Endometrial microvascular endothelial cells (primary cell): ENCODE results near the gene PTGES3. TPM values are rescaled to one million over a fixed set of nuclear protein-coding genes. Genes with fewer than 3 reads are reported as not detected.
"Not testable (repeated sequence)": the region's sequence is repeated elsewhere in the genome, so short reads cannot be mapped to it uniquely, and the experiment has no call there.

Experiments used
- in situ Hi-C: cut with HindIII; loops from 2 replicates; pipeline ENCODE4 v1.10.0; 2017; ENCODE audit warnings: low sequenced_read_pairs, low pct_unique_long_range_greater_than_20kb; ENCODE audit errors: inconsistent ontology term
- total RNA-seq: library from RNA; depleted of rRNA; stranded (reverse); fragments of >200 nt; gene quantifications from one replicate; pipeline ENCODE4 v1.2.3, GENCODE V29; 2015; ENCODE audit errors: inconsistent ontology term

The PTGES3 gene
- total RNA-seq, 1 donor from 2014 or later = 169 TPM

- in situ Hi-C loops = no loop called here
Measured at GRCh38 chr12:56714431-56714929, 26.4 kb upstream of the PTGES3 start.

- in situ Hi-C loops = no loop called here
Measured at GRCh38 chr12:56713345-56713744, 25.3 kb upstream of the PTGES3 start.

GRCh38 chr12:56709759-56710376 lies 21.8 kb upstream of the PTGES3 start:
- in situ Hi-C loops = no loop called here

- in situ Hi-C loops = not testable (repeated sequence)
Measured at GRCh38 chr12:56704522-56704921, 16.4 kb upstream of the PTGES3 start.

GRCh38 chr12:56699020-56699661 lies 11.1 kb upstream of the PTGES3 start:
- in situ Hi-C loops = no loop called here

- in situ Hi-C loops = no loop called here
Measured at GRCh38 chr12:56695327-56696101, 7.4 kb upstream of the PTGES3 start.

- in situ Hi-C loops = no loop called here
Measured at GRCh38 chr12:56694161-56694560, 6.1 kb upstream of the PTGES3 start.

GRCh38 chr12:56688846-56689109 lies 694 bp upstream of the PTGES3 start:
- in situ Hi-C loops = no loop called here

- in situ Hi-C loops = no loop called here
Measured at GRCh38 chr12:56687223-56688128, 608 bp downstream of the PTGES3 start.

- in situ Hi-C loops = no loop called here
Measured at GRCh38 chr12:56684745-56685359, 3.2 kb downstream of the PTGES3 start.

GRCh38 chr12:56682323-56682722 lies 5.8 kb downstream of the PTGES3 start:
- in situ Hi-C loops = no loop called here

GRCh38 chr12:56679883-56680575 lies 8.1 kb downstream of the PTGES3 start:
- in situ Hi-C loops = no loop called here

GRCh38 chr12:56678852-56679251 lies 9.2 kb downstream of the PTGES3 start:
- in situ Hi-C loops = no loop called here

- in situ Hi-C loops = no loop called here
Measured at GRCh38 chr12:56677680-56678079, 10.4 kb downstream of the PTGES3 start.

- in situ Hi-C loops = no loop called here
Measured at GRCh38 chr12:56676851-56677580, 11.1 kb downstream of the PTGES3 start.

- in situ Hi-C loops = no loop called here
Measured at GRCh38 chr12:56671608-56672007, 16.5 kb downstream of the PTGES3 start.

GRCh38 chr12:56670836-56671235 lies 17.2 kb downstream of the PTGES3 start:
- in situ Hi-C loops = no loop called here

- in situ Hi-C loops = no loop called here
Measured at GRCh38 chr12:56668197-56668457, 20.0 kb downstream of the PTGES3 start.
